HEK293T (cell line): ENCODE data around the gene MRPL10.

Experiments
- ARNT ChIP-seq: fragments of 450-650 bp; IDR thresholded peaks from 2 replicates; pipeline ENCODE4 v1.6.1; 2017; ENCODE audit warnings: mild to moderate bottlenecking
- BHLHE40 ChIP-seq: fragments of 450-650 bp; IDR thresholded peaks from 2 replicates; pipeline ENCODE4 v1.6.1; 2016; ENCODE audit warnings: mild to moderate bottlenecking, moderate library complexity, borderline replicate concordance
- ELF4 ChIP-seq: fragments of 450-650 bp; IDR thresholded peaks from 2 replicates; pipeline ENCODE4 v1.6.1; 2017; ENCODE audit warnings: antibody characterized with exemption
- FOXA1 ChIP-seq: fragments of 450-650 bp; IDR thresholded peaks from 2 replicates; pipeline ENCODE4 v1.6.1; 2016; ENCODE audit warnings: mild to moderate bottlenecking
- FOXK2 ChIP-seq: fragments of 450-650 bp; IDR thresholded peaks from 2 replicates; pipeline ENCODE4 v1.6.1; 2016; ENCODE audit warnings: mild to moderate bottlenecking
- FOXM1 ChIP-seq: fragments of 450-650 bp; IDR thresholded peaks from 2 replicates; pipeline ENCODE4 v1.6.1; 2017; ENCODE audit warnings: mild to moderate bottlenecking, borderline replicate concordance
- HDGF ChIP-seq: fragments of 450-650 bp; IDR thresholded peaks from 2 replicates; pipeline ENCODE4 v1.6.1; 2017; ENCODE audit warnings: antibody characterized with exemption, borderline replicate concordance
- L3MBTL2 ChIP-seq: fragments of 450-650 bp; conservative IDR thresholded peaks from 2 replicates; pipeline ENCODE4 v1.6.1; 2016; ENCODE audit warnings: mild to moderate bottlenecking
- SP1 ChIP-seq: fragments of 450-650 bp; IDR thresholded peaks from 2 replicates; pipeline ENCODE4 v1.6.1; 2017
- SUZ12 ChIP-seq: fragments of 450-650 bp; IDR thresholded peaks from 2 replicates; pipeline ENCODE4 v1.6.1; 2016; ENCODE audit warnings: mild to moderate bottlenecking
- TARDBP ChIP-seq: fragments of 450-650 bp; IDR thresholded peaks from 2 replicates; pipeline ENCODE4 v1.6.1; 2016
- TF ChIP-seq, protein P1 (sequence below): fragments of 450-650 bp; IDR thresholded peaks from 2 replicates; pipeline ENCODE4 v1.6.1; 2016

DNA sequence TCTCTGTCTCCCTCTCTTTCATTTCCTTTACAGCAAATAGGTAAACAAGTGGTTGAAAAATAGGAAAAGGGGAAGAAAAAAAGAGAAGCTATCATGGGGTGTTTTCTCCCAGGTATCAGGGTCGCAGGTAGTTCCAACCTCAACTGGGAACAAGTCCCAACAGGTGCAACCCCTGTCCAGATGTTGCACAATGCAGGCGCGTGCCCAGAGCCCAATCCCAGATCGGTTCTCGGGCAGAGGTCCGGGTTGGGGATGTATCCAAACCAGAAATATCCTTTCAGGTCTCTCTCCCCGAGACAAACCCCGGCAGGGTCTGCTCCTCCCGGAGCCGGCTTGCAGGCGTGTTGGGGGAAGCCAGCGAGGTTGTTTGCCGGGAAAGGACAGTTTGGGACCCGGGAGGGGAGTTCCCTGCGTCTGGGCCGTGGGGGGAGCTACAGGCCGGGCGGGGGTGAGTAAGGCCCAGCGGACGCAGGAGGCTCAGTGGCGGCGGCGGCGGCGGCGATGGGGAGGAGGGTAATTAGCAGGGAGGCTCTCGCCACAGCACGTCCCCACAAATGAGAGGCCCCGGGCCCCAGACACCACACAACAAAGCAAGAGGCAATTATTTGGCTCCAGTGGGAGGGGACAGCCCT lies 40.8 kb upstream of the MRPL10 start:
- TF ChIP-seq SP1 (no peak), ARNT (no peak), FOXM1 (no peak), ELF4 (no peak), HDGF (no peak), SUZ12 (no peak), FOXK2 (no peak), L3MBTL2 (no peak), BHLHE40 (no peak), FOXA1 (no peak), TARDBP (no peak)
- TF ChIP-seq, protein P1, sequence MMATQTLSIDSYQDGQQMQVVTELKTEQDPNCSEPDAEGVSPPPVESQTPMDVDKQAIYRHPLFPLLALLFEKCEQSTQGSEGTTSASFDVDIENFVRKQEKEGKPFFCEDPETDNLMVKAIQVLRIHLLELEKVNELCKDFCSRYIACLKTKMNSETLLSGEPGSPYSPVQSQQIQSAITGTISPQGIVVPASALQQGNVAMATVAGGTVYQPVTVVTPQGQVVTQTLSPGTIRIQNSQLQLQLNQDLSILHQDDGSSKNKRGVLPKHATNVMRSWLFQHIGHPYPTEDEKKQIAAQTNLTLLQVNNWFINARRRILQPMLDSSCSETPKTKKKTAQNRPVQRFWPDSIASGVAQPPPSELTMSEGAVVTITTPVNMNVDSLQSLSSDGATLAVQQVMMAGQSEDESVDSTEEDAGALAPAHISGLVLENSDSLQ: no peak
